Measurements from ENCODE around the gene SCFD1.

DNA sequence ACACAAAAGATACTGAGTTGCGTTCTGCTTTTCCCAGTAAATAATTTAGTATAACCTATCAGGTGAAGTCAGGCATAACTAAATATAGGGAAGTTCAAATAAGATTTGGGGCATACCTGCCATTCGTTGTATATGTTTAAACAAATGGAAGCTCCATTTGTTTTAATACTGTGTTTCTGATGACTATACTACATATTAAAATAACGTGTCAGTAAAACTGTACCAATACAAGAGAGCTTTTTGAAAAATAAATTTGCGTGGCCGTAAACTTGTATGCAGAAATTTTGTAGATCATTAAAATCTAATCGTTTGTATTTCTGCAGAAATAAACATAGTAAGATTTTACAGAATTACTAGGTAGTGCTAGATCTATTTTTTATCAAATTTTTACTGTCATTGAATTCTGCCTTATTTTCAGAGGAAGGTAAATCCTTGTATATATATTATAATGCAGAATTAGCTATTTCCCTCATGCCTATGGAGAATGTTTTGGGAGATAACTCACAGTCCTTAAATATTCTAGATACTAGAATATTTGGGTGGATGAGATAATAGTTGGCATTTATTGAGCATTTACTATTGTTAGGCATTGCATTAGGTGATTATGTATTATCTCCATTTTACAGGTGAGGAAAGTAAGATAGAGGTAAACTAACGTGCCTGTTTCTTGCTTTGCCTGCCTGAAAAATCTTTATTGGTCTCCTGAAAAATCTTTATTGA lies 1.5 kb downstream of the SCFD1 start:
- TF ChIP-seq CTCF (IDR thresholded peaks at IDR 0.05) (no peak), POLR2A (IDR thresholded peaks at IDR 0.05) (no peak)
